CD4-positive, alpha-beta T cell (primary cell): Measurements from ENCODE around the gene RPP25L. TPM values are rescaled to one million over a fixed set of nuclear protein-coding genes. Genes with fewer than 3 reads are reported as not detected.

Source experiments
- ATAC-seq: fragments of 200-7000 bp; cut with Tn5 transposase; one replicate; pipeline ENCODE4 v1.10.0; 2022; ENCODE audit warnings: mild to moderate bottlenecking; ENCODE audit not compliant: poor library complexity
- CTCF ChIA-PET: fragments of 350-600 bp; sonication (Branson Sonifier 250); formaldehyde crosslinking; loops from one replicate; lab custom pipeline; 2021; ENCODE audit warnings: antibody characterized with exemption, inconsistent platforms; lab: Charles Lee
- POLR2A ChIA-PET: fragments of 350-600 bp; sonication (Branson Sonifier 250); formaldehyde crosslinking; loops from one replicate; lab custom pipeline; 2021; ENCODE audit warnings: antibody characterized with exemption, inconsistent platforms; lab: Charles Lee
- DNase-seq, 14 experiments: peaks; one replicate each; pipeline ENCODE4 v3.0.0-alpha.2; 2013 to 2020; ENCODE audit warnings: mixed read lengths in 2 of 14
- H3K27ac ChIP-seq, 2 donors: one replicate each; pipeline versions ENCODE4 v1.5.1 to v1.7.0; 2013; ENCODE audit warnings: low read length in 2 of 2, low read depth in 1 of 2, mild to moderate bottlenecking in 1 of 2
- H3K27me3 ChIP-seq, 2 experiments: 1 replicate in 1 of 2; 2 replicates in 1 of 2; pipeline versions ENCODE4 v1.6.1 to v1.7.0; 2013; ENCODE audit warnings: low read length in 2 of 2, control low read depth in 1 of 2, mild to moderate bottlenecking in 1 of 2, moderate library complexity in 1 of 2; ENCODE audit not compliant: insufficient read depth in 2 of 2, control insufficient read depth in 1 of 2
- H3K36me3 ChIP-seq: one replicate; pipeline ENCODE4 v1.6.1; 2013; ENCODE audit warnings: low read length, control low read depth; ENCODE audit not compliant: insufficient read depth
- H3K4me1 ChIP-seq: one replicate; pipeline ENCODE4 v1.6.1; 2013; ENCODE audit warnings: low read length, control low read depth; ENCODE audit not compliant: insufficient read depth
- H3K4me3 ChIP-seq: one replicate; pipeline ENCODE4 v1.5.1; 2013; ENCODE audit warnings: mild to moderate bottlenecking, low read length, moderate library complexity
- H3K9me3 ChIP-seq, 2 experiments: 1 replicate in 1 of 2; 2 replicates in 1 of 2; pipeline versions ENCODE4 v1.6.1 to v1.7.0; 2013; ENCODE audit warnings: low read length in 2 of 2, mild to moderate bottlenecking in 2 of 2, control low read depth in 1 of 2, moderate library complexity in 1 of 2; ENCODE audit not compliant: control insufficient read depth in 1 of 2, insufficient read depth in 1 of 2
- H3K27ac Mint-ChIP-seq: one replicate; pipeline ENCODE4 v1.8.0; 2020; ENCODE audit warnings: mixed read lengths
- H3K27me3 Mint-ChIP-seq: one replicate; pipeline ENCODE4 v1.8.0; 2021; ENCODE audit warnings: mixed read lengths
- H3K36me3 Mint-ChIP-seq: one replicate; pipeline ENCODE4 v1.8.0; 2021; ENCODE audit warnings: low read depth, mixed read lengths
- H3K4me1 Mint-ChIP-seq: one replicate; pipeline ENCODE4 v1.8.0; 2021; ENCODE audit warnings: low read depth, mixed read lengths
- H3K4me3 Mint-ChIP-seq: one replicate; pipeline ENCODE4 v1.8.0; 2020; ENCODE audit warnings: mild to moderate bottlenecking, mixed read lengths
- H3K9me3 Mint-ChIP-seq: one replicate; pipeline ENCODE4 v1.8.0; 2020; ENCODE audit warnings: mixed read lengths
- CTCF ChIP-seq: fragments of 200-600 bp; IDR thresholded peaks from one replicate; pipeline ENCODE4 v1.8.0; 2022; ENCODE audit warnings: antibody characterized with exemption, mild to moderate bottlenecking
- intact Hi-C, 2 experiments: fragments of 100-400 bp; cut with DNase I in 1 of 2; cut with micrococcal nuclease in 1 of 2; formaldehyde crosslinking; loops; one replicate each; pipeline versions ENCODE4 v1.15.1 to v1.9.0; 2023 to 2025; cut with DNase I, micrococcal nuclease
- total RNA-seq, 174 experiments: library from RNA in 2 of 174; stranded (reverse) in 2 of 174; gene quantifications; one replicate each; pipeline ENCODE4 v1.2.3 and lab custom pipeline; 2021 to 2026

Gene RPP25L
- total RNA-seq, 2 experiments from 2014 or later: 4.6 to 5.7 TPM

- H3K27me3 ChIP-seq: peaks cover 10 to 11% of the 10 kb centered on the region in 2 experiments
- no peak overlapping the region for H3K4me3 ChIP-seq
- H3K36me3 Mint-ChIP-seq: no peaks in the 10 kb centered on the region
- no peak overlapping the region for H3K27ac Mint-ChIP-seq
- H3K27ac ChIP-seq: no peak overlapping the region
- no peak for ATAC-seq
- intact Hi-C loops: no loop called here
- ChIA-PET POLR2A (no interaction called here), CTCF (no interaction called here)
- peaks cover 0 to 11% of the 10 kb centered on the region in 2 experiments for H3K9me3 ChIP-seq
- H3K9me3 Mint-ChIP-seq: no peaks in the 10 kb centered on the region
- no peak overlapping the region for H3K4me3 Mint-ChIP-seq
- H3K4me1 ChIP-seq: no peaks in the 10 kb centered on the region
- no peak for TF ChIP-seq CTCF
- no peaks in the 10 kb centered on the region for H3K36me3 ChIP-seq
- peaks cover 58% of the 10 kb centered on the region for H3K27me3 Mint-ChIP-seq
- no peak for DNase-seq
- H3K4me1 Mint-ChIP-seq: no peaks in the 10 kb centered on the region
Observed at GRCh38 chr9:34564617-34565016, 47.3 kb downstream of the RPP25L start.

- Mint-ChIP-seq H3K4me1 (no peaks in the 10 kb centered on the region), H3K9me3 (no peaks in the 10 kb centered on the region), H3K4me3 (no peak overlapping the region), H3K27me3 (peaks cover 64% of the 10 kb centered on the region), H3K27ac (no peak overlapping the region), H3K36me3 (no peaks in the 10 kb centered on the region)
- DNase-seq (no peak), ATAC-seq (no peak)
- peaks cover 18 to 24% of the 10 kb centered on the region in 2 experiments for H3K27me3 ChIP-seq
- no peaks in the 10 kb centered on the region for H3K36me3 ChIP-seq
- H3K4me1 ChIP-seq: no peaks in the 10 kb centered on the region
- no peak overlapping the region for H3K27ac ChIP-seq
- peaks cover 0 to 11% of the 10 kb centered on the region in 2 experiments for H3K9me3 ChIP-seq
- TF ChIP-seq CTCF: no peak
- intact Hi-C loops: no loop called here
- H3K4me3 ChIP-seq: no peak overlapping the region
- CTCF ChIA-PET: no interaction called here
- POLR2A ChIA-PET: no interaction called here
Observed at GRCh38 chr9:34563262-34563661, 48.6 kb downstream of the RPP25L start.

GRCh38 chr9:34562135-34562745 lies 49.7 kb downstream of the RPP25L start:
- POLR2A ChIA-PET: interaction anchor here (0.6 kb wide), 1 partner anchor 121 kb away, joined by 3 read pairs; no protein-coding TSS in a partner anchor
- ATAC-seq: no peak
- Mint-ChIP-seq H3K27me3 (peaks cover 67% of the 10 kb centered on the region), H3K36me3 (no peaks in the 10 kb centered on the region), H3K4me3 (no peak overlapping the region), H3K4me1 (no peaks in the 10 kb centered on the region), H3K27ac (no peak overlapping the region), H3K9me3 (no peaks in the 10 kb centered on the region)
- Histone ChIP-seq H3K4me1 (no peaks in the 10 kb centered on the region), H3K27me3 (peaks cover 18 to 25% of the 10 kb centered on the region in 2 experiments), H3K4me3 (no peak overlapping the region), H3K36me3 (no peaks in the 10 kb centered on the region), H3K9me3 (peaks cover 0 to 11% of the 10 kb centered on the region in 2 experiments), H3K27ac (no peak overlapping the region)
- CTCF ChIA-PET: interaction anchor here (0.7 to 1.0 kb wide), 2 partner anchors 12 to 29 kb away, joined by 3 read pairs; no protein-coding TSS in a partner anchor
- intact Hi-C loops: no loop called here
- peak; percentile 27 for TF ChIP-seq CTCF
- peak in 2 of 14 experiments; percentile 15 to 27 for DNase-seq
